Fibroblast of lung (primary cell): ENCODE measurements around the gene TEX29.

ENCODE experiments used
- CTCF ChIP-seq, 2 donors: IDR thresholded peaks in 1 of 2; conservative IDR thresholded peaks in 1 of 2; 1 replicate in 1 of 2; 2 replicates in 1 of 2; pipeline ENCODE4 v1.5.1; 2011 to 2012; ENCODE audit warnings: low read length in 2 of 2, control low read depth in 1 of 2, inconsistent platforms in 1 of 2, low read depth in 1 of 2, mild to moderate bottlenecking in 1 of 2
- EZH2 ChIP-seq: IDR thresholded peaks from 2 replicates; pipeline ENCODE4 v1.5.1; 2012; ENCODE audit warnings: low read length, control low read depth, mild to moderate bottlenecking; ENCODE audit errors: missing control alignments

- no peak for TF ChIP-seq CTCF (conservative IDR thresholded peaks at IDR 0.05 in 1 of 2, IDR thresholded peaks at IDR 0.05 in 1 of 2; ENCODE audit: low read depth in 1 of 2, low read length in 2 of 2)
- TF ChIP-seq EZH2 = no peak
These were observed 25.7 kb downstream of the TEX29 start for GRCh38 chr13:111346101-111346680.
